Stimulated activated CD8-positive, alpha-beta memory T cell treated with anti-CD3 and anti-CD28 coated beads, Interleukin-4, amount 100 ng/mL, for 48 hours (primary cell): ENCODE results near the gene PRR20A.
"Not testable (repeated sequence)": the region's sequence is repeated elsewhere in the genome, so short reads cannot be mapped to it uniquely, and the experiment has no call there.

ENCODE experiments used
- DNase-seq: peaks from one replicate; pipeline ENCODE4 v3.0.0-alpha.2; 2020

Gene PRR20A

DNA sequence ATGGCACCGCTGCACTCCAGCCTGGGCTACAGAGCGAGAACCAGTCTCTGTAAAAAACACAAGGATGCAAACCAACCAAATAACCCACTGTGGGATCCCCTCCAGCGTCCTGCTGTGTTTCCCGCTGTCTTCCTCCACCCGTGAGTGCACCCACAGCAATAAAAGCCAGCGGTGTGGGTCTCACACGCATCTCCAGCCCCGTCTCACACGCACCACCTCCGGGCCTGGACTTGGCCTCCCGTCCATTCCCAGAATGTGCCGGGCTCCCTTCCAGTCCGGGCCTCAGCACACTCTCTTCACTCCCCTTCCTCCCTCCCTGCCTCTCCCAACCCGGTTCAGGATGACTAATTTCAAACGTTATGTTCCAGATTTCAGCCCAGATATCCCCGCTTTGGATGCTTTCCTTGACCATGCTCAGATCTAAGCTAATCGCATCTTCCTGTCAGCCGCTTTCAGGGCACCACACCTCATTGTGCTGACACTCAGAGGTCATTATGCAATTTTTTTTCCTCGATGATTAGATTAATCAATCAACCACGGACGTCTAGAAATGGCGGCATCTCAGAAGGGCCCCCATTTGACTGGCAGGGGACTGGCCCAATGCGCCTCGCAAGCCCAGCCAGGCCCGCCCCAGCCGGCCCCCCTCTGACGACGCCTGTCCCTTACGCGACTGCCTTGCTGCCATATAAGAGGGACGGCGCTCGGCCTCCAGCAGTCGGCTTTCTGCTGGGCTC lies at the start of gene PRR20A:
PRR20A (plus strand) TSS at position 684 of the 734 bp plus-strand sequence. CDS start 387 bp downstream, outside the sequence.
- not testable (repeated sequence) for DNase-seq

GRCh38 chr13:57114945-57115344 lies 25.8 kb upstream of the PRR20A start:
- DNase-seq = no peak

DNA sequence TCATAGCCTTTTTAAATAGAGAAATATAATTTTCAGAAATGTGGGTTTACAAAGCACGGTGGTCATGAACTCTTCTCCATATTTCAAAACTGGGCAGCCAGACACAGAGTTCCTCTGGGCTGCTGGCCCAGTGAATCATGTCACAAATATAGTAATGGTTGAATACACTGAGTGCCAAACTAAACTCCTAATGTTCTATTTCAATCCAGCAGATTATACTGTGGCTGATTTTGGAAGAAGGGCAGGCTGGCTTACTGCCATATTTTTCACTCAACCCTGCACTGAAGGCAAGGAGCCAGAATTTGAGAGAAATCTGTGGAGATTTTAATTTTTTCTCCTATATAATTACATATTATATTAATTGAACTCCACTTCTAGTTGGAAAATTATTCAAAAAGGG lies 17.0 kb upstream of the PRR20A start:
- DNase-seq = no peak

DNA sequence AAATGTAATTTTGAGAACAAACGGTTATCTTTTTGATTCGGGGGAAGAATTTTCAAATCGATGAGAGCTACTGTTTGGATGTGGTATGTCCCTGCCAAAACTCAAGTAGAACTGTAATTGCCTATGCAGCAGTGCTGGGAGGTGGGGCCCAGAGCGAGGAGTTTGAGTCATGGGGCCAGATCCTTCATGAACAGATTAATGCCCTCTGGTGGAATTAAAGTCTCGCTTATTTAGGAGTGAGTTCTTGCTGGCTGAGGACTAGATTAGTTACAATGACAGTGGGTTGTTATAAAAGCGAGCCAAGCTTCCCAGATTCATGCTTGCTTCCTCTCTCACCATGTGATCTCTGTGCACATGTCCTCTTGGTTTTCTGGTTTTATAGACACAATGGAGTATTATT lies 11.8 kb upstream of the PRR20A start:
- DNase-seq = no peak

GRCh38 chr13:57136093-57136492 lies 4.6 kb upstream of the PRR20A start:
- no peak for DNase-seq

DNA sequence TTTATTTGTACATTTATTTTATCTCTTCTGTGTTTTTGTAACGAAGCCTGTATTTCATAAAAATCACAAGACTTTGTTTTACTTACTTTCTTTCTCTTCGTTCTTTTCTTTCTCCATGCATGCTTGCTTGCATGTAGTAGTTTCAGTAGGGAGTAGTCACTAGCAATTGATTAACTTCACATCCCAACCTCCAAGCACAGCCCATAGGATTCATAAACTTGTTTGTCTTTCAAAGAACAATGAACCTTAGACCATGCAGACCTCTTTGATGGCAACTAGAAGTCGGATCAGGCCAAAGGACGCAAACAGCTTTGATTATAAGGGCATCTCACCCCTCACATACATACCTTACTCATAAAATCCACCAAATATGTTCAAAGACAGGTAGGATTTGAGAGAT lies 3.1 kb upstream of the PRR20A start:
- no peak for DNase-seq

DNA sequence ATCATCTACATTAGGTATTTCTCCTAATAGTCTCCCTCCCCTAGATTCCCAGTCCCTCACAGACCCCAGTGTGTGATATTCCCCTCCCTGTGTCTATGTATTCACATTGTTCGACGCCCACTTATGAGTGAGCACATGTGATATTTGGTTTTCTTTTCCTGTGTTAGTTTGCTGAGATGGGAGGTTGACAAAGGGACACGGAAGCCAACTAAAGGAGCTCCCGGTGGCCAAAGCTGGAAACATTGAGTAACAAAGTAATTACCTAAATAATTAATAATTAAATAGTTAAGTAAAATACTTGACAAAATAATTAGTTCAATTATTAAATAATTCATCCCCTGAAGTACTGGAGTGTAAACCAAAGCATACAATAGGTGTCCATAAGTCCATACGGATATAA lies 1.7 kb upstream of the PRR20A start:
- DNase-seq = no peak

- not testable (repeated sequence) for DNase-seq
These were observed 937 bp upstream of the PRR20A start for GRCh38 chr13:57139781-57140180.

GRCh38 chr13:57147188-57147587 lies 6.5 kb downstream of the PRR20A start, which contains the start of gene PRR20B:
TSS of gene PRR20B (plus strand) at chr13:57147488. CDS start at chr13:57147875, 387 bp downstream.
- DNase-seq = not testable (repeated sequence)

GRCh38 chr13:57148106-57148505 lies 7.4 kb downstream of the PRR20A start:
- DNase-seq = not testable (repeated sequence)

DNA sequence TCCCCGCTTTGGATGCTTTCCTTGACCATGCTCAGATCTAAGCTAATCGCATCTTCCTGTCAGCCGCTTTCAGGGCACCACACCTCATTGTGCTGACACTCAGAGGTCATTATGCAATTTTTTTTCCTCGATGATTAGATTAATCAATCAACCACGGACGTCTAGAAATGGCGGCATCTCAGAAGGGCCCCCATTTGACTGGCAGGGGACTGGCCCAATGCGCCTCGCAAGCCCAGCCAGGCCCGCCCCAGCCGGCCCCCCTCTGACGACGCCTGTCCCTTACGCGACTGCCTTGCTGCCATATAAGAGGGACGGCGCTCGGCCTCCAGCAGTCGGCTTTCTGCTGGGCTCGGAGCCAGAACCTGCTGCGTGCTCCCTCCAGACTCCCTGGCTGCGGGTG lies 13.0 kb downstream of the PRR20A start, which contains the start of gene PRR20C:
PRR20C (plus strand) TSS at position 301 of the 400 bp plus-strand sequence. CDS start 387 bp downstream, outside the sequence.
- DNase-seq = not testable (repeated sequence)

- DNase-seq = not testable (repeated sequence)
These were observed 19.6 kb downstream of the PRR20A start, which contains the start of gene PRR20D for GRCh38 chr13:57160332-57160731. TSS of gene PRR20D (plus strand) at chr13:57160632. CDS start at chr13:57161019, 387 bp downstream.

DNA sequence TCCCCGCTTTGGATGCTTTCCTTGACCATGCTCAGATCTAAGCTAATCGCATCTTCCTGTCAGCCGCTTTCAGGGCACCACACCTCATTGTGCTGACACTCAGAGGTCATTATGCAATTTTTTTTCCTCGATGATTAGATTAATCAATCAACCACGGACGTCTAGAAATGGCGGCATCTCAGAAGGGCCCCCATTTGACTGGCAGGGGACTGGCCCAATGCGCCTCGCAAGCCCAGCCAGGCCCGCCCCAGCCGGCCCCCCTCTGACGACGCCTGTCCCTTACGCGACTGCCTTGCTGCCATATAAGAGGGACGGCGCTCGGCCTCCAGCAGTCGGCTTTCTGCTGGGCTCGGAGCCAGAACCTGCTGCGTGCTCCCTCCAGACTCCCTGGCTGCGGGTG lies 26.2 kb downstream of the PRR20A start, which contains the start of gene PRR20E:
PRR20E (plus strand) TSS at position 301 of the 400 bp plus-strand sequence. CDS start 387 bp downstream, outside the sequence.
- not testable (repeated sequence) for DNase-seq

DNA sequence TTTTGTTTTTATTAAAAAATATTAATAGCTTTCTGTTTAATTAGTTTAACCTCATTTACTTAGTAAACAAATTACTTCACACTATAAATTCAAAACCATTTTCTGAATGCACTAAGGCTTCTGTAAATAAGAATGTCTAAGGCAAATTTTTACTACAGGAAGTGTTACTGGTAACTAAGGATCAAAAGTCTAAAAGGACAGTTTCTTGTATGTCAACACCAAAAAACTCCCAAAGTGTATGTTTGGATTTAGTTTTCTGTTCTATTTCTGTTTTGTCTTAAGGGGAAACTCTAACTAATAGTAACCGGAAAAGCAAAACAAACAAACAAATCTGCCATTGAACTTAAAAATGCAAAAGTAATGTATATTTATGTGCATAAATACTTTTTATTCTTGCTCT lies 50.9 kb downstream of the PRR20A start:
- DNase-seq = no peak
